Stimulated activated CD4-positive, alpha-beta T cell treated with anti-CD3 and anti-CD28 coated beads, Interleukin-15, amount 100 ng/mL, for 24 hours (primary cell): ENCODE measurements around the gene STUB1.

Experiments
- DNase-seq: peaks from one replicate; pipeline ENCODE4 v3.0.0-alpha.2; 2020

STUB1 gene

DNA sequence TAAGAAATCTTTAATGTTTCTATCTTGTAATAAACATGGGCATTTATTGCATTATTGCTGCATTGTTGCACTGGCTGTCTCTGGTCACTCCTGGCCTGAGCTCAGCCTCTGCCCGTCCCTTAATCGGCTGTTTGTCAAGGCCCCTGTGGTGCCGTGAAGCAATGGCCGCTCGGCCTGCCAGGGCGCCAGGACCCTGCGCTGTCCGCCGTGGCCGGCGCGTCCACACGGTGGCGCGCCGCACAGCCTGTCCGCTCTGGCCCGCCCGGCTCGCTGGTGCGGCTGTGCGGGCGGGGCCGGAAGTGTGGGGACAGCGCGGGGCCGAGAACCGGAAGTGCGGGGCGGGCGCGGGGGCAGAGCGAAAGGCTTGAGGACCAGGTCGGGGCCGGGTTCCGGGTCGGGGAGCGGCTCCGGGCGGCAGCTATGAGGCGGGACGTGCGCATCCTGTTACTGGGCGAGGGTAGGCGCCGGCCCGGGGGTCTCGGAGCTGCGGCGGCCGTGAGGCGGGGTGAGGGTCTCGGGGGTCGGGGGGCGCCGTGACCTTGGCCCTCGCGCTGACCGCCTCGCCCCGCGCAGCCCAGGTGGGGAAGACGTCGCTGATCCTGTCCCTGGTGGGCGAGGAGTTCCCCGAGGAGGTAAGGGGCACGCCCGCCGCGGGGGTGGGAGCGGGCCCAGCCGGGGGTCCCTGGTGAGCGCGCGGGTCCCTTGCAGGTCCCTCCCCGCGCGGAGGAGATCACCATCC, 12.3 kb upstream of the STUB1 start, which contains the start of gene RHOT2:
Gene RHOT2 (plus strand): TSS at position 353 of the 739 bp plus-strand sequence. CDS start 68 bp downstream, at position 421.
- DNase-seq: peak; percentile 97

DNA sequence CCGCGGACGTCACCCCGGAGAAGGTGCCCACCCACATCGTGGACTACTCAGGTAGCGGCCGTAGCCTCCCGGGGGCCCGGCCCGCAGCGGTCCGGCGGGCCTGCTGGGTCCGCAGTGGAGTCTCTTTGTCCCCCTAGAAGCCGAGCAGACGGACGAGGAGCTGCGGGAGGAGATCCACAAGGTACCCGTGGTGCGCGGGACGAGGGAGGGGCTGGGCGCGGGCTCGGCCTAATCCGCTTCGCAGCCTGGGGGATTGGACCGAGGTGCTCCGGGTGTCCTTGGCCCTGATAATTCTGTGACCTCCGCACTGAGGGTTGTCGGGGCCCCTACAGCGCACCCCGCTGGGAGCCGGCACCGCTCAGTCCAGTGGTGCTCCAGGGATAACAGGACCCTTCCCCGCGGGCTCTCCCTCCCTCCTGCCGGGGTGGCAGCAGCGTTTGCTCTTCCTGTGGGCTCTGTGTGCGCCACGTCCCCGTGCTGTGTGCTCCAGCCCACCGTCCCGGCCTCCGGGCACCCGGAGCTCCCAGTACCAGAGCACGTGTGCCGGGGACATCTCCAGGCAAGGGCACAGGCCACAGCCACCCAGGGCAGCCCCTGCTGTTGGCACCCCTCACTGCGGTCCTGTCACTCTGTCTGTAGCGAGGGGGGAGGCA, 11.6 kb upstream of the STUB1 start:
- DNase-seq: no peak

DNA sequence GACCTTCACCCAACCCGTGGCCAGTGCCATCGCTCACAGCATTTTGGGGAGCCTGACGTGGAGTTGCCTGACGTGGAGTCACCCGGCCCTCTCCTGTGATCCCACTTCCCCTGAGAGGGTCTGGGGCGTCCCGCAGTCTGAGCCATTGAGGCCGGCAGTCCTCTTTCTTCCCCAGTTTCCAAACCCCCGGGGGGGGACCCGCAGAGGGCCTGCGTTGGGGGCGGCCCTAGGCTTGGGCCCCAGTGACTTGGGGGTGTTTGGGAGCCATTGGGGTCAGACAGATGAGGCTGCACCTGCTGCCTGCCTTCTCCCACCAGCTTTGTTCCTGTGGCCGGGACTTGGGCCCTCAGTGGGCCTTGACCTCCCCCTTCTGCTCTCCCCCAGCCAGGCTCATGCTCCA, 10.5 kb upstream of the STUB1 start:
- no peak for DNase-seq

DNA sequence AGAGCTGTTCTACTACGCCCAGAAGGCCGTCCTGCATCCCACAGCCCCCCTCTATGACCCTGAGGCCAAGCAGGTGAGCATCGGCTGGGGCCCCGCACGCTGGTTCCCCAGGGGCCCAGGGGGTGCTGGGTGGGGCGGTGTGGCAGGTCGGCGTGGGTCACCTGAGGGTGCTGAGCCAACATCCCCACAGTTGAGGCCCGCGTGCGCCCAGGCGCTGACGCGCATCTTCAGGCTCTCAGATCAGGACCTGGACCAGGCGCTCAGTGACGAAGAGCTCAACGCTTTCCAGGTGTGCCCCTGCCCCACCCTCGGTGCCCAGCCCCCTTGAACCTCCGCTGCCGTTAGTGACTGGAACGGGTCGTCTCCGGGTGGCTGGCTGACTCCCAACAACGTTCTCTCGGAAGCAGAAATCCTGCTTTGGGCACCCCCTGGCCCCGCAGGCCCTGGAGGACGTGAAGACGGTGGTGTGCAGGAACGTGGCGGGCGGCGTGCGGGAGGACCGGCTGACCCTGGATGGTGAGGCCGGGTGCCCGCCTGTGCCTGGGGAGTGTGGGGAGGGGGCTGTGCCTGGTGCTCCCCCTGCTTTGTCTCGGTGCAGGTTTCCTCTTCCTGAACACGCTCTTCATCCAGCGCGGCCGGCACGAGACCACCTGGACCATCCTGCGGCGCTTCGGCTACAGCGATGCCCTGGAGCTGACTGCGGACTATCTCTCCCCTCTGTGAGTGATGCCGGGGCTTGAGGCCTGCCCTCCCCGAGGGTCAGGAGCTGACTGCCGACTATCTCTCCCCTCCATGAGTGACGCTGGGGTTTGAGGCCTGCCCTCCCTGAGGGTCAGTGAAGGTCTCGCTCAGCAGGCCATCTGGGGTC, 9.5 kb upstream of the STUB1 start:
- DNase-seq: no peak

DNA sequence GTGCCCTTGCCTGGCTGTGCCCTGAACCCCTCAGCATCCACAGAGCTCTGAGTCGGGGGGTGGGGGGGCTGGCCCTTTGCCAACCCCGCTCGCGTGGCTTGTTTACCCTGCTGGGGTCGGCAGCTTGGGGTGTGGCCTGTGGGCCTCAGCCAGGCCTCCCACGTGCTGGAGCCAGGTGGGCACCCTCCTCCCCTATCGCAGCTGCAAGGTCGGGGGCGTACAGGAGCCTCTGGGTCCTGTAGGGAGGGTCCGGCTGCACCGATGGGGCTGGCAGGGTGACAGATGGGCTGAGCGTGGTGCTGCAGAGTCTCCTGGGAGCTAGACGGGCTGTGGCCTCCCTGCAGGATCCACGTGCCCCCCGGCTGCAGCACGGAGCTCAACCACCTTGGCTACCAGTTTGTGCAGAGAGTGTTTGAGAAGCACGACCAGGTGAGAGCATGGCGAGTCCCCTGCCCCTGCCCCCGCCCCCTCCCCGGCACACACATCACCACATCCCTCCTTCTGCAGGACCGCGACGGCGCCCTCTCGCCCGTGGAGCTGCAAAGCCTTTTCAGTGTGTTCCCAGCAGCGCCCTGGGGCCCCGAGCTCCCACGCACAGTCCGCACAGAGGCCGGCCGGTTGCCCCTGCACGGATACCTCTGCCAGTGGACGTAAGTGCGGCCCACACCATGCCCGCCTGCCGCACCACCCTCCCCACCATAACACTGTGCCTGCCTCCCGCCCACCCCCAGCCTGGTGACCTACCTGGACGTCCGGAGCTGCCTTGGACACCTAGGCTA, 8.7 kb upstream of the STUB1 start:
- DNase-seq: no peak

DNA sequence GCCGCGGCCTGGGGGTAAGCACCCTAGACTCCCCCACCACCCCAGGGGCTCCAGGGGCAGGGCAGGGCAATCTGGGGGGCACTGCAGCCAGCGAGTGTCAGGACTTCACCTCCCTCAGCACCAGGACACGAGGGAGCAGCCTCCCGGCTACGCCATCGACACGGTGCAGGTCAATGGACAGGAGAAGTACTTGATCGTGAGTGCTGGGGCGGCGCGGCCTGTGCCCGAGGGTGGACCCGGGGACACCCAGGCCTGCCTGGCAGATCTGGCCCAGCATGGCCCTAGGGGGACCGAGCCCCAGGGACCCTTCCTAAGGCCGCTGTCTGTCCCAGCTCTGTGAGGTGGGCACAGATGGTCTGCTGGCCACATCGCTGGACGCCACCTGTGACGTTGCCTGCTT, 7.8 kb upstream of the STUB1 start:
- no peak for DNase-seq

DNA sequence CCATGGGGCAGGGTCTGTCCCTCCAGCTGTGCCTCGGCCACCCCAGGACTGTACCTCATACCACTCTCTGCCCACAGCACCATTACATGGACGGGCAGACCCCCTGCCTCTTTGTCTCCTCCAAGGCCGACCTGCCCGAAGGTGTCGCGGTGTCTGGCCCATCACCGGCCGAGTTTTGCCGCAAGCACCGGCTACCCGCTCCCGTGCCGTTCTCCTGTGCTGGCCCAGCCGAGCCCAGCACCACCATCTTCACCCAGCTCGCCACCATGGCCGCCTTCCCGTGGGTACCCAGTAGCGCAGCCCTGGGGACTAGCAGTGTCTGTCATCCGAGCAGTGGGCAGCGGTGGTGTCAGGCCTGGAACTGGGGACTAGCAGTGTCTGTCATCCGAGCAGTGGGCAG, 7.4 kb upstream of the STUB1 start:
- no peak for DNase-seq

DNA sequence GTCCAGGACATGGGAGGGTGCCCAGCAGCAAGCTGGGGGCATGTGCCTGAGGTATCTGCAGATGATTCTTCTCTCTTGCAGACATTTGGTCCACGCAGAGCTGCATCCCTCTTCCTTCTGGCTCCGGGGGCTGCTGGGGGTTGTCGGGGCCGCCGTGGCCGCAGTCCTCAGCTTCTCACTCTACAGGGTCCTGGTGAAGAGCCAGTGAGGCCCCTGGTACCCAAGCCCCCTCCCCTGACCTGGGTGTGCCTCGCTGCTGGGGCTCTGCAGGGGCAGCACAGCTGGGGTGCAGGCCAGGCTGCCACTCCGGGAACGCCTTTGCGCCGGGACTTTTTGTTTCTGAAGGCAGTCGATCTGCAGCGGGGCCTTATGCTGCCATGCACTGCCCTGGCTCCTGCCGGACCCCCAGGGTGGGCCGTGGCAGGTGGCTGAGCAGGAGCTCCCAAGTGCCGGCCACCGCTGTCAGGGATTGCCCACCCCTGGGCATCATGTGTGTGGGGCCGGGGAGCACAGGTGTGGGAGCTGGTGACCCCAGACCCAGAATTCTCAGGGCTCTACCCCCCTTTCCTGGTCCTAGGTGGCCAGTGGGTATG, 6.7 kb upstream of the STUB1 start:
- DNase-seq: no peak

DNA sequence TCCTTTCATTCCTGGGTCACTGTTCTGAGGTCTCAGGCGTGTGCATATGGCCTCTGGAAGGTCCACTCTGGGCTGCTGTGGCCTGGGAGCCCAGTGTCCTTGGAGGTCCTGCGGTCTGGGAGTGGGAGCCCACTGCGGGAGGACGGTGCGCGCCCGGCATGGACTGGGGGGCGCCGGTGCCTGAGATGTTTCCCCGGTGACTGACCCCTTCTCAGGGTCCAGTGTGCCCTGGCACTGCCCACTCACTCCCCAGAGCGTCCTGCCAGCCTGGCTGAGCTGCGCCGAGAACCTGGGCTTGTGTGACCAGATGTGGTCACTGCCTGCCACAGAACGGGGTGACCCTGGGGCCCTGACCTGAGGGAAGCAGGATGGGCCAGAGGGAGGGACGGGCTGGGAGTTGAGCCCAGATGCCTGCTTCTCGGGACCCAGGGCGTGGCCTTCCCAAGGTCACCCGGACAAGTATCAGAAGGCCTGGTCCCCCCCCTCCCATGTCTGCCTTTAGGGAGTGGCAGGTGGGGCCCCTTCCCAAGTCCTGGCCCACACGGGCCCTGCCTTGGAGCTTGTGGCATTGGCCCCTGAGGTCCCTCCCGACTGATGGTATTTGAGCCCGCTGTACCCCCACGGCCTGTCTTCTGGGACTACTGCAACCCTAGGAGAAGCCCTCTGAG, 5.9 kb upstream of the STUB1 start:
- no peak for DNase-seq

DNA sequence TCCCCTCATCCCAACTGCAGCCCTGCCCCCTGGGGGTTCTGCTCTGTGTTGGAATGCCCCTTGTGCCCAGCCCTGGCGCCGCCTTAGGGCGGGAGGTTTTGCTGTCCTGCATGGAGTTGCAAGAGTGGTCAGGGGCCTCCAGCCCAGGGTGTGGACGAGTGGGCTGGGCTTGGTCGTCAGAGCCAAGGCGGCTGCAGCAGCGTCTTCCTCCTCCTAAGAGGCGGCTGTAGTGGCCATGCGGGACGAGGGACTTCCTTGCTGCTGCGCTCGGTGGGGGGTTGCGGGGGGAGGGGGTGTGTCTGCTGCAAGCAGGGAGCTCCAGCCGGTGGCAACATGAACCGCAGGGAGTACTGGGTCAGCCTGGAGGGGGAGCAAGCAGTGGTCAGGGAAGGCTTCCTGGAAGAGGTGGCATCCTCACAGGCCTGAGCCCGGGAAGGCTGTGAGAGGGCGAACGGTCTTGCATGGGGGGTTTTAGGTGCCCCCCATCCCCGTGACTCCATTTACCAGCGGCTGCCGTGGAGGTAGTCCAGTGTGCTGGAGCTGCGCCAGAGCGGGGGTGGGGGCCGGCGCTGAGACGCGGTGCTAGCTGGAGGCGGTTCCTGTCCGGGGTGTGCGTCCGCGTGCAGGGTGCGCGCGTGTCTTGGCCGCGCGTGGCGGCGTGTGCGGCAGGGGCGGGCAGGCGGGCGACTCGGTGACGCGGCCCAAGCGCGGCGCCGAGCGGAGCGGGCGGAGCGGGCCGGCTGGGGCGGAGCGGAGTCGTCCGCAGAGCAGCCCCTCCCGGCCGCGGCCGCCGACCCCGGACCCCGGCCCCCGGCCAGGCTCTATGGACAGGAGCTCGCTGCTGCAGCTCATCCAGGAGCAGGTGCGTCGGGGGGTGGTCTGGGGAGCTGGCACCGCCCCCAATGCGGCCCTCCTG, 5.0 kb upstream of the STUB1 start, which contains the start of gene RHBDL1:
Gene RHBDL1 (plus strand): TSS at position 704 of the 916 bp plus-strand sequence. CDS start 120 bp downstream, at position 824.
- DNase-seq: peak; percentile 40

DNA sequence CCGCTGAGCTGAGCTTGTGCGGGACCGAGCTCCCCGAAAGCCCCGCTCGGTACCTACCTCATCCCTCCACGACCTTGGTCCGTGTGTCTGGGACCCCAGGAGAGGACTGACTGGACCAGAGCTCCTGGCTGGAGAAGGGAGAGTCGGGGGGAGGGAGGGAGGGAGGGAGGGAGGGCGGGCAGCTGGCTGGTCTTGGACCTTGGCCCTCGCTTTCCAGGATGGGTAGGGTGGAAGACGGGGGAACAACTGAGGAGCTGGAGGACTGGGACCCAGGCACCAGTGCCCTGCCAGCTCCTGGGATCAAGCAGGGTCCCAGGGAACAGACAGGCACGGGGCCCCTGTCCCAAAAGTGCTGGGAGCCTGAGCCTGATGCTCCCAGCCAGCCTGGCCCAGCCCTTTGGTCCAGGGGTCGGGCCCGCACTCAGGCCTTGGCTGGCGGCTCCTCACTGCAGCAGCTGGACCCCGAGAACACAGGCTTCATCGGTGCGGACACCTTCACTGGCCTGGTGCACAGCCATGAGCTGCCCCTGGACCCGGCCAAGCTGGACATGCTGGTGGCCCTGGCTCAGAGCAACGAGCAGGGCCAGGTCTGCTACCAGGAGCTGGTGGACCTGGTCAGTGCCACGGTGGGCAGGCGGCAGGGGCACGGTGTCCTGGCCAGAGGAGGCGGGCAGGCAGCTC, 4.2 kb upstream of the STUB1 start:
- no peak for DNase-seq

DNA sequence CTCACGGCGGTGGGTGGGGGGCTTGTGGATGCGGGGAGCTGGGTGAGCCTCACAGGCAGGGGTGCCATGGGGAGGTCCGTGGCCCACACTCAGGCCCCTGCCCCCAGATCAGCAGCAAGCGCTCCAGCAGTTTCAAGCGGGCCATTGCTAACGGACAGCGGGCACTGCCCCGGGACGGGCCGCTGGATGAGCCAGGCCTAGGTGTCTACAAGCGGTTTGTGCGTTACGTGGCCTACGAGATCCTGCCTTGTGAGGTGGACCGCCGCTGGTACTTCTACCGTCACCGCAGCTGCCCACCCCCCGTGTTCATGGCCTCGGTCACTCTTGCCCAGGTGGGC, 3.7 kb upstream of the STUB1 start:
- DNase-seq: no peak

DNA sequence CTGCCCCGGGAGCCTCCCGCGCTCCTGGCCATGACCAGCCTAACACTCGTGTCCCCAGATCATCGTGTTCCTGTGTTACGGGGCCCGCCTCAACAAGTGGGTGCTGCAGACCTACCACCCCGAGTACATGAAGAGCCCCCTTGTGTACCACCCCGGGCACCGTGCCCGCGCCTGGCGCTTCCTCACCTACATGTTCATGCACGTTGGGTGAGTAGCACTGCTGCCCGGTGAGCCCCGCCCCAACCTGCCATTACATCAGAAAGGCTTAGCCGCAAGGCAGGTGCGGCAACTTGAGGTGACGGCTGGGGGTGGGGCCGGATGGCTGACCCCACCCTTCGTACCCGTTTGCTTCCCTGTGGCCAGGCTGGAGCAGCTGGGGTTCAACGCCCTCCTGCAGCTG, 3.3 kb upstream of the STUB1 start:
- no peak for DNase-seq

DNA sequence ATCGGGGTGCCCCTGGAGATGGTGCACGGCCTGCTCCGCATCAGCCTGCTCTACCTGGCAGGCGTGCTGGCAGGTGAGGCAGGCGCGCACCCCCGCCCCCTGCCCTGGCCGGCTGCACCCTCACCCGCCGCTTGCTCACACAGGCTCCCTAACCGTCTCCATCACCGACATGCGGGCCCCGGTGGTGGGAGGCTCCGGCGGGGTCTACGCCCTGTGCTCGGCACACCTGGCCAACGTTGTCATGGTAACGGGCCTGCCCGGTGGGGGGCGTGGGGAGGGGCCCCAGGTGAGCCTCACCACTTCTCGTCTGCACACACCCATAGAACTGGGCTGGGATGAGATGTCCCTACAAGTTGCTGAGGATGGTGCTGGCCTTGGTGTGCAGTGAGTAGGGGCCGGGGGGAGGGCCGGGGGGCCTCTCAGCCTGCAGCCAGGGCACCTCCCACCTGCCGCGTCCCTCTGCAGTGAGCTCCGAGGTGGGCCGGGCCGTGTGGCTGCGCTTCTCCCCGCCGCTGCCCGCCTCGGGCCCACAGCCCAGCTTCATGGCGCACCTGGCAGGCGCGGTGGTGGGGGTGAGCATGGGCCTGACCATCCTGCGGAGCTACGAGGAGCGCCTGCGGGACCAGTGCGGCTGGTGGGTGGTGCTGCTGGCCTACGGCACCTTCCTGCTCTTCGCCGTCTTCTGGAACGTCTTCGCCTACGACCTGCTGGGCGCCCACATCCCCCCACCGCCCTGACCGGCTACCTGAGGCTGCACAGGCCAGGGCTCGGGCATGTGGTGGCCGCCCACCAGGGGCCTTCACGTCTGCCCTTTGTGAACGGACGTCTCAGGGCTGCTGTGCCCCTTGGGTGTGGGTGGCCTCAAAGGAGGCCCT, 2.7 kb upstream of the STUB1 start:
- no peak for DNase-seq

DNA sequence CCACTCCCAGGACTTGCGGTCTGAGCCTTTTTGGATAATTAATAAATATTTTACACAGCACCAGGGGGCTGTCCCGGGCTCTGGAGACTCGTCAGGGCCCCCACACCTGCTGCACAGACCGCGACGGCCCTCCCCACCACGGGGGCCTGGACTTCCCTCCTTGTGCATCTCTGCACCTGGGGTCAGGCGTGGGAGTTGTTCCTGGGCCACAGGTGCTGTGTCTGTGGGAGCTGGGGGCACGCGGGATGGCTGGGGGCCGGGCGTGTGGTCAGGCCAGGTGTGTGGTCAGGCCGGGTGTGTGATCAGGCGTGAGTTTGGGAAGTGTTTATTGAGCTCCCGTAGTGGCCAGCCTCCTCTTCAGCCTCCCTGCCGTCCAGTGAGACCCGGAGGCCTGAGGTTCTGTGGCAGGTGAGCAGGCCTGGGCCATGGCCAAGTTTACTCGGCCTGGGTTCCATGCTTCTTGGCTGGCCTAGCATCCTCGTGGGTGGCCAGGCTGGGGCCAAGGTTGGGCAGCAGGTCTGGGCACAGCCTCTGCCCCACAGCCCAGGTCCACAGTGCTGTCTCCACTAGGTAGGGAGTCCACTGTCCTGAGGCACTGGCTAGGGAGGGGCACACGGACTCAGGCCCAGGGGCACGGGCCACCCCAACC, 1.9 kb upstream of the STUB1 start:
- DNase-seq: no peak

DNA sequence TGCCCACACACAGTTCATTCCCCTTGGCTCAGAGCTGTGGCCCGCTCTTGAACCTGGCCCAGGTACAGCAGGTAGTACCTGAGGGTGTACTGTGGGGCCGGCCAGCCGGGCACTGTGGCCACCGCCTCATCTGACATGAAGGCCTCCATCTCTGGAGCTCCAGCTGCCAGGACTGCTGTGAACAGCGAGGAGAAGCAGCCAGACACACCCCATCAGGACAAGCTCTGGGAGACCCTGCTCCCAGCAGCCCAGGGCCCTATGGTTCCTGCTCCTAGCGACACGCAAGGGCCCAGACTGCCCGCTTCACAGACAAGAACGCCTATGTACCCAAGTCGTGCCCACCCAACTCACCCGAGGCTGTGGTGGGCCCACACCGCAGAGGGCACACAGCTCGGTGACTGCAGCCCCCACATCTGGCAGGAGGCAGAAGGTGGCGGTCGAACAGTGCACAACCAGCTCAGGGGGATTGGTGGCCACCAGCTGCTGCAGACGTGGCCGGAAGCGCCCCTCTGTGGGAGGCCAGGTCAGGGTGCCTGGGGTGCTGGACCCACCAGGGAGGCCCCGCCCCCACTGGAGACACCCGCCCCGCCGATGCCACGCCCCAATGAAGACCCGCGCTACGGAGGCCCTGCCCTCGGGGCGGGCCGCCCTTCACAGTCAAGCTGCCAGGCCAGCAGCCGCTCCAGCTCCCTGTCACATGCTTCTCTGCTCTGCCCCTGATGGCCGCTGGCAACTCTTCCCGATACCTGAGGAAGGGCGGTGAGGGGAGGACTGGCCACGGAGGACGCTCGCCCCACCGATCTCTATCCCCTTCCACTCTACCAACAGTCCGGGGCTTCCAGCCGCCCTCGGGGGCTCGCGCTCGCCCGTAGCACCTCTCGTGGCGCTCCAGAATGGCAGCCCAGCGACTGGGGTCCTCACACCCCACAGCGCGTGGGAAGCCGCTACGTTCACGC, 1.1 kb upstream of the STUB1 start:
- DNase-seq: peak; percentile 70

DNA sequence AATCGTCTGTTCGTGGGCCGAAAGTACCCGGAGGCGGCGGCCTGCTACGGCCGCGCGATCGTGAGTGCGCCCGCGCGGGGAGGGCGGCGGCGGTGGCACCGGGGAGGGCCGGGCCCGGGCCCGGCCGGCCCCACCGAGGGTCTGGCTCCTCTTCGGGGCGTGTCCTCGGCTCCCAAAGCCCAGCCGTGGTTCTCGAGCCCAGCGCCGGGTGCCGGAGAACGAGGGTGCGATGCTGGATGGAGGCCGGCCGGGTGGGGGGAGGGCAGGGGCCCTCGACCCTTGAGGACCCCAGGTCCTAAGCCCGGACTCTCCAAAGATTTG, 375 bp downstream of the STUB1 start:
- no peak for DNase-seq
